NCI-H2029 (cell line): Measurements from ENCODE around the gene ZNF22.

Source experiments
- DNase-seq: peaks from one replicate; lab custom pipeline; 2025; lab: John Stamatoyannopoulos, UW

The ZNF22 gene

GRCh38 chr10:44965104-44965503, 35.6 kb upstream of the ZNF22 start:
- no peak for DNase-seq

DNA sequence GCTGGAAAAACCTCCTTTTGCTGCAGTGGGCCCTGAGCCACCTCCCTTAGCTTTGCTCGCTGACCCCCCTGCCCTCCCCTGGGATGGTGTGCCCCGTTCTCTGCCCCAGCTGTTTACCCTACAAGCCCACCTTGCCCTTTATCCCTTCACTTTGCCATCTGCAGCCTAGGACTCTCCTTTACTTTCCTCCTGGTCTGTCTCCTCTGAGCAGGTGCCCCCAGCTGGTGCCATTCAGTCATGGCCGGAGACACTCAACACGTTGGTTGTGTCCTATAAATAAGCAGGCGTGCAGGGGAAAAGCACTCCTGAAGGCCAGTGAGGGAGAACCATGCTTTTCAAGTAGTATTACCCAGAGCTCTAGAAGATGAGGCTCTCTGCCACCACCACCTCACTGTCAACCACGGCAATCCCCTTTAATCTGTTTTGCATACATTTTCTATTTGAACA, 35.0 kb upstream of the ZNF22 start:
- DNase-seq: no peak

GRCh38 chr10:44966129-44966815, 34.5 kb upstream of the ZNF22 start:
- no peak for DNase-seq

DNA sequence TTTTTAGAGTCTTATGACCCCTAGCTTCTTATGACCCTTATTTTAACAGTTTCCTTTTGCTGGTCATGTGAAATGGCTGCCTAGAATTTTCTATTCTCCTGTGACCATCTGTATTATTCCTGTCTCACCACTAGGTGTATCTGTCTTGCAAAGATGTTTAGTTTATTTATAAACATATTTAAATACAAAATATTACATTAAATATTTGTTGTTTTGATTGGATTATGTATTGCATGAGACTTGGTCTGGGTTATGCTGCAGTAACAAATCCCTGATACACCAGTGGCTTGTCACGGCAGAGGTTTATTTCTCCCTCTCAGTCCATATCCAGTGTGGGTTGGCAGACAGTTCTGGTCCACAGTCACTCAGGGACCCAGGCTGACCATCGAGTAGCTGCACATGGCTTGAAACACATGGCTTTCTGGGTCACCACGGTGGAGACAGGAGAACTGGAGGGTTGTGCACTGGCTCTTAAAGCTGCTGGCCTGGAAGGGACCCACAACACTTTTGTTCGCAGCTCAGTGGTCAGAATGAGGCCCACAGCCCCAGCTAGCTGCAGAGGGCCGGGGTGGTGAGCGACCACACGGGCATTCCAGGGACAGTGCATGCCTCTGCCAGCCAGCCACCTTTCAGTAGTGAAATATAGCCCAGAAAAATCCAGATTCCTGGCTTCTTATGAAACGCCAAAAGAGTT, 33.8 kb upstream of the ZNF22 start:
- no peak for DNase-seq

DNA sequence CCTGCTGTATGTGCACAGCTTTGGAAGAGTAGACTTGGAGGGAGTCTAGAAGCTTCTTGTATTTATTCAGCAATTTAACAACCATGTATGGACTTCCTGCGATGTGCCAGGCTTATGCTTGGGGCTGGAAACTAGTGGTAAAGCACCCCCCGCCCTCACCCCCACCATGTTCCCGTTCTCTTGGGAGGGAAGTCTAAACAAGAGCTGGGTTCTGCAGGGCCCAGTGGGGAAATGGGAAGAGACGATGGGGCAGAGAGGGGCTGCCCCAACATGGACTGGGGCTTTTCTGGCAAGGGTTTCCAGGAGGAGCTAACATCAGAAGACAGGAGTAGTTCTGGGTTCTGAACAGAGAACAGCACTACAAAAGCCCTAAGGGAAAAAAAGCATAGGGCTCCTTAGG, 33.1 kb upstream of the ZNF22 start:
- no peak for DNase-seq

GRCh38 chr10:44968091-44968490, 32.6 kb upstream of the ZNF22 start:
- DNase-seq: no peak

GRCh38 chr10:44968500-44969400, 32.0 kb upstream of the ZNF22 start:
- no peak for DNase-seq

DNA sequence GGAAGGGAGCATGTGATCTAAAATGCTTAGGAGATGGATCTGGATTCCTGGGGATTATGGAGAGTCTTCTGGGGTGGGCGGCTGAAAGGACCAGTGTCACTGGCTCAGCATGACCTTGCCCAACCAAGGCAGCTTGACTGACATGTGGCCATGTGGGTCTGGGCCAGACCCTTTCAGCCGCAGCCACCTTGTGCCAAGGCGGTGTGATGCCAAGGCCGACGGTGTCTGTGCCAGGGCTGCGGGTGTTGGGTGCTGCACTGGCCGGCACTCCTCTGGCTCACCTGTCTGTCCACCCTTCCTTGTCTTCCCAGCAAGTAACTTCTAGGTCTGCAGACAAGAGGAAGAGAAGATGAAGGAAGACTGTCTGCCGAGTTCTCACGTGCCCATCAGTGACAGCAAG, 30.9 kb upstream of the ZNF22 start:
- no peak for DNase-seq

DNA sequence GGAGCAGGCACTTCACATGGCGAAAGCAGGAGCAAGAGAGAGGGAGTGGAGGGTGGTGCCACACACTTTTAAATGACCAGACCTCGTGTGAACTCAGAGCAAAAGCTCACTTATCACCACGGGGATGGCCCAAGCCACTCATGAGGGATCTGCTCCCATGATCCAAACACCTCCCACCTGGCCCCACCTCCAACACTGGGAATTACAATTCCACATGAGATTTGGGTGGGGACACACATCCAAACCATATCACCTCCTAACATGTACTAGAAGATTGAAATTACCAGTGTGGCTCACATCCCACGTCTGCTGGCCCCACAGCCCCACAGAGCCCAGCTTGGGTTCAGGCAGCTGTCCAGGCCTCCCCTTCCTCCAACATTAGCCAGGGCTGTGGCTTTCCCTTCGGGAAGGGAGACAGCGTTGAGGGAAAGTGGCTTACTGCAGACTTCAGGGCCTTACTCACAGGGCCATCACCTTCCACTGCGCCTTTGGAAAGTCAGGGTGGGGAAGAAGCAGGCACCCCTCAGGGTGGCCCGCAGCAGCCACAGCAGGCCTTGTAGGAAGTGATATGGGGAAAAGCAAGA, 29.8 kb upstream of the ZNF22 start:
- no peak for DNase-seq

- DNase-seq: no peak
Measured at GRCh38 chr10:44971434-44971833, 29.3 kb upstream of the ZNF22 start.

GRCh38 chr10:44971935-44972757, 28.6 kb upstream of the ZNF22 start:
- no peak for DNase-seq

- no peak for DNase-seq
Measured at GRCh38 chr10:44972874-44973306, 27.8 kb upstream of the ZNF22 start.

DNA sequence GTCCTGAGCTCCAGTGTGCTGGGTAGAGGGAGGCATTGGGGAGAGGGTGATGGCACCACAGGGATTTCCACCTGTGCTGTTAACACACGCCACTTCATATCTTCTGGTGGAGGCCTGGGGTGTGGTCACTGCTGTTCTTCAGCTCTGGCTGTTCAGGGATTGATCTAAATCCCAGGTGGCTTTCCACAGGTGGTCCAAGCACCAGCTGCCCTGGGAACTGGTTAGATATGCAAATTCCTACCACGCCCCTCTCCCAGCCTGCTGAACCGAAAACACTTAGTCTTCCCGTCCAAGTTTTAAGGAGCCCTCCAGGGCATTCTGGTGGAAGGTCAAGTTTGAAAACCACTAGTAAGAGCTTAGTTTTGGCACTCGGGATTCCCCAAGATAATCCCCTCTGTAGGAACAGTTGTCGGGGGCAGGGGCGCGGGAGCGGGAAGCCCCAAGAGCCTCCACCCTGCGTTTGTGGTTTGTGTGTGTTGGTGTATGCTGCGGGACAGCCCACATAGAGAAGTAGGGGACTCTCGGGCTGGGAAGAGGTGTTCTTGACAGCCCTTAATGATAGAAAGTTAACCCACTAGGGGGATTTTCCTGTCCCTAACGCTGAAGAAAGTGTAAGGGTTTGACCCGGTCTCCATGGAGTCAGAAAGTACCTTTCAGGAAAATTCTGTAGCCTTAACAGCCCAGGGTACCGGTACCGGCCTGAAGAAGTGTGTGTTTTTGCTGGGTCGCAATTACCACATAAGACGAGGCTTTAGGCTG, 27.2 kb upstream of the ZNF22 start:
- DNase-seq: no peak

DNA sequence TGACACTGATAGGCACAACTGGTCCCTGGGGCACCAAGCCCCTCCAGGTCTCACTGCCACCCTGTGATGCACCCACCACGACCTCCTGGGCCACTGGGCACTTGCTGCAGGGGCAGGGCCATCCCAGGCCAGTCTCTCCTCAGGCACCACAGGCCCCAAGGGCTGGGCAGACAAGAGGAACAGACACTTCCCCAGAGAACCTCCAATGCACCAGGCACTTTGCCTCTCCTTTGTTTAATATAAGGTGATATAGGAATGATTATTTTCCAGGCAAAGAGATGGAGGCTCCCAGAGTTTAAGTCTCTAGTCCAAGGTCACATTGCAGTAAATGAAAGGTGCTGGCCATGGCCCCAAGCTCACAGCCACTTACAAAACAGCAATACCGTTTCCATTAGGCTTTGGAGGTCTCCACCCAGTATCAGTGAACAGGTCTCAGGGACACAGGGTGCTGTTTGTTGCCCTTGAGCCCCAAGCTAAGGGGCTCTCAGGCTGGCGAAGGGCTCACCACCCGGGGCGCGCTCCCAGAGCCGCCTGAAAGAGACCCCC, 26.6 kb upstream of the ZNF22 start:
- no peak for DNase-seq

DNA sequence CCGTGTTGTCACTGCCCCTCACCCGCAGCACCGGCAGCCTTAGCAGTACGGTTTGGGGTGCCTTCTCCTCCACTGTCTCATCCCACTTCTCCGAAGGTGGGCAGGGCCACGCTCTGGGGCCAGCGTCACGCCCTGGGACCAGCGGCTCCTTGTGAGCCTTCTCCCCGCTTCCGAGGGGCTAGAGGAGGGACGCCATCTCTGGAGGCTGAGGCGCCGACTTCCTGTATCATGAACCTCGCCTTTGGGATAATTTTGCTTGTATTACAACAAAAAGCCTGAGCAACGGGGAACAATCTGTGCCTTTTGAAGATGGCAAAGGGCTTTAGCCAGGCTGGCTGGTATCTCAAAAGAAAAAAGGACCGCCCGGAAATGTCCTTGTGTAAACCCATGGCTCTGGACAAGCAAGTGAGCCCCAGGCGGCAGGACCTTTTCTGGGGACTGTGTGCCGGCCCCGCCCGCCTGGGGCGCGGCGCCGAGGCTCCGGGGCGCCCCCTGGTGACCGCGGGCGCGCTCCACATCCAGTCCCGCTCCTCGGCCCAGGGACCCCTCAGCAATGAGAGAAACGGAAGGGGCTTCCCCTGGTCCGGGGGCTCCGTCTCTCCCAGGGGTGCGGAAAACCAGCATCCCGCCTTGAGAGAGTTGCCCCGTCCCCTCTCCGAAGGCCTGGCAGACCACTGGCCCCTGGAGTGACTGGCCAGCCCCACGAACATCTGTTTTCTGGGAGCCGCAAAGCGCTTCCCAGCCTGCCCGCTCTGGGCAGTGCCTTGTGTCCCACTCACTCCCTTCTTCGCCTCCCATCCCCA, 25.9 kb upstream of the ZNF22 start:
- DNase-seq: no peak

DNA sequence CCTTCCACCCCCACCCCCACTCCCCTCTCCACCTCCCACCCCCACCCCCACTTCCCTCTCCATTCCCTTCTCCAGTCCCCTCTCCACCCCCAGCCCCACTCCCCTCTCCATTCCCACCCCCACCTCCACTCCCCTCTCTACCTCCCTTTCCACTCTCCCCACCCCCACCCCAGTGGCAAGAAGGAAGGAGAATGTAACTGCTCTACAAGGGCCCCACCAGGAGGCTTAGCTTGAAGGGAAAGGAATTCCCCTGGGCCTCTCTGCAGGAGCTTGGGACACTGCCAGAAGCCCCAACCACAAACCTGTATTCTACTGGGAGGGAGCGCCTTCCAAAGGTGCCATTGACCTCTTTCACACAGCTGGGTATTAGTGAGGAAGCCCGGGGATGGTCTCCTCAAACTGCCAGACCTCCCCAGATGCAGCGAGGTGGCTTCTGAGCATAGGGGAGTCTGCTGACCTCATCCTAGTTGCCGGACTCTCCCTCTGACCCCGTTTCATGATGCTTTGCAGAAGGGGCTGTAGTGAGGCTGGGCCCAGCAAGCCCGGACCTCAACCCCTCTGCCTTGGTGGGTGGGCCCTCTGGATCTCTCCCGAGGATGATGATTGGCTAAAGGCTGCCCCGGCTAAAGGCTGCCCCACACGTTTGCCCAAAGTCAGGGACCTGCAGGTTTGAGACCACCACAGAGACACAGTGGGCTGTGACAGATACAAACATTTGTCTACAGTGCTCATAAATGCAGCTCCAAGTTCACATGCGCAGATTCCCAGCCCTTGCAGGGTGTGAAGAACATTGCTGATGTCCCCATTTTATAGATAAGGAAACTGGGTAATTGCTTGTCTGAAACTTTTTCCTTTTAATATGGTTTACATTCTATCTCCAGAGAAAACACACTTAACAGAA, 25.0 kb upstream of the ZNF22 start:
- DNase-seq: no peak

DNA sequence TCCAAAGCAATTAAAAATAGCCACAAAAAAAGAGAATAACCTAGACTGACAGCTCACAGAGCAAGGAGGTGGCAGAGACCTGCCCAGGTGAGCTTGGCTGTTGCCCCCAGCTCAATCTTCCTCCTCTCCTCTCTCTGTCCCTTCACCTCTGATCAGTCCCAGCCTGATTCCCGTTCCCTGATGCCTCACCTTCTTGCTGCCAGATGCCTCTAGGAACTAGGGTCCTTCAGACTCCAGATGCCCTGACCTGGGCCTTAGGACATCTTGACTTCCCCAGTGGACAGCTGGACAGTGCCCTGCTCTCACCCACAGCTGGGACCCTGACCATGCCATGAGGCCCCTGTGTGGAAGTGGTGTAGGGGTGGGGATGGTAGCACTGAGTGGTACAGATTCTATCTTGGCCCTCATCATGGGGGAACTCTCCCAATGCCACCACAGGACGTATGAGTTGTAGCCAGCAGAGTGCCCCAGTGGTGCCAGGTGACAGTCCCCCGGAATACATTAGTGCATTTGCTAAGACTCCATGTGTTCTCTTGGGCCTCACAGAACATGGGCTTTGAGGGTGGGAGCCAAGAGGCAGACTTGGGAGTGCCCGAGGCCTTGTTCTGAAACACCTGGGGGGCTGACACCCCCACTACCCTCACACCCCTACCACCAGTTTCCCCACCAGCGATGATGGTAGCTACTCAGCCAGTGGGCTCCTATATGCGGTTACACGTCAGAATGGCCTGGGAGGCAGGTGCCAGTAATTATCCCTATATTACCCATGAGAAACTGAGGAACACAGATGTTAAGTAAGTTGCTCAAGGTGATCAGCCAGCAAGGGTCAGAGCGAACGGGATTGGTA, 24.1 kb upstream of the ZNF22 start:
- no peak for DNase-seq
